Measurements from ENCODE around the gene DAB1. TPM values are rescaled to one million over a fixed set of nuclear protein-coding genes. Genes with fewer than 3 reads are reported as not detected.

The DAB1 gene
- total RNA-seq, 1 donor from 2014 or later, result 1.6 TPM

DNA sequence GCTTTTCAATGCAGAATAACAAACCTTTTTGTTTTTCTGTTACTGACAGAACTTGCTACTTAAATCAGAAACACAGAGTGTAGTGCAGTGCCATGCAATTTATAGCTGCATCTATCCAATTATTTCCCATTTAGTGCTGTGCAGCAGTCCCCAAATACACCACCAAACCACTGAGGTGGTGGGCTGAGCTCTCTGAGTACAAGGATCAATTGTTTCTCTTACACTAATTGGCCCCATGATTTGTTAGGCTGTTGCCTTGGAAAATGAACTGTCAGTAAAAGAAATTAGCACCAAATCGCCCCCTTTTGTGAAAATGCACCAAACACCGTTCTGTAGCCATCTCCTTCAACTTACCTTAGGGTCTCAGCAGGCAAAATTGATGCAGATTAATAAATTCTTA, 339.2 kb downstream of the DAB1 start:
- no peak for FAIRE-seq
- Mint-ChIP-seq H3K4me1 (ENCODE audit: low read depth, unreplicated experiment) (peaks cover 7% of the 10 kb centered on the region), H3K27ac (ENCODE audit: unreplicated experiment) (no peak overlapping the region), H3K36me3 (ENCODE audit: low read depth, unreplicated experiment) (no peaks in the 10 kb centered on the region), H3K4me3 (ENCODE audit: unreplicated experiment) (no peak overlapping the region), H3K9me3 (ENCODE audit: unreplicated experiment) (no peaks in the 10 kb centered on the region), H3K27me3 (ENCODE audit: low read depth, unreplicated experiment) (peaks cover 14% of the 10 kb centered on the region)
- Histone ChIP-seq H3K4me3 (ENCODE audit: insufficient read depth, low read depth, low read length) (no peak overlapping the region), H3K4me2 (ENCODE audit: low read length) (no peak overlapping the region), H3K4me1 (ENCODE audit: insufficient read depth, low read length) (no peaks in the 10 kb centered on the region), H3K9ac (ENCODE audit: low read length) (no peak overlapping the region), H3K9me3 (ENCODE audit: insufficient read depth, low read depth, low read length) (no peaks in the 10 kb centered on the region), H3K27ac (ENCODE audit: low read depth, low read length) (no peak overlapping the region), H4K20me1 (ENCODE audit: insufficient read depth, low read length) (no peaks in the 10 kb centered on the region), H3K36me3 (ENCODE audit: insufficient read depth, low read length) (no peaks in the 10 kb centered on the region), H3K79me2 (ENCODE audit: insufficient read depth, low read length) (no peaks in the 10 kb centered on the region), H2AFZ (ENCODE audit: low read depth, low read length) (no peak overlapping the region), H3K27me3 (ENCODE audit: insufficient read depth, low read length) (no peaks in the 10 kb centered on the region)
- no peak for TF ChIP-seq EZH2 (IDR thresholded peaks at IDR 0.05; ENCODE audit: insufficient read depth, low read length)
- TF ChIP-seq, protein P1, sequence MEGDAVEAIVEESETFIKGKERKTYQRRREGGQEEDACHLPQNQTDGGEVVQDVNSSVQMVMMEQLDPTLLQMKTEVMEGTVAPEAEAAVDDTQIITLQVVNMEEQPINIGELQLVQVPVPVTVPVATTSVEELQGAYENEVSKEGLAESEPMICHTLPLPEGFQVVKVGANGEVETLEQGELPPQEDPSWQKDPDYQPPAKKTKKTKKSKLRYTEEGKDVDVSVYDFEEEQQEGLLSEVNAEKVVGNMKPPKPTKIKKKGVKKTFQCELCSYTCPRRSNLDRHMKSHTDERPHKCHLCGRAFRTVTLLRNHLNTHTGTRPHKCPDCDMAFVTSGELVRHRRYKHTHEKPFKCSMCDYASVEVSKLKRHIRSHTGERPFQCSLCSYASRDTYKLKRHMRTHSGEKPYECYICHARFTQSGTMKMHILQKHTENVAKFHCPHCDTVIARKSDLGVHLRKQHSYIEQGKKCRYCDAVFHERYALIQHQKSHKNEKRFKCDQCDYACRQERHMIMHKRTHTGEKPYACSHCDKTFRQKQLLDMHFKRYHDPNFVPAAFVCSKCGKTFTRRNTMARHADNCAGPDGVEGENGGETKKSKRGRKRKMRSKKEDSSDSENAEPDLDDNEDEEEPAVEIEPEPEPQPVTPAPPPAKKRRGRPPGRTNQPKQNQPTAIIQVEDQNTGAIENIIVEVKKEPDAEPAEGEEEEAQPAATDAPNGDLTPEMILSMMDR (IDR thresholded peaks at IDR 0.05; ENCODE audit: insufficient read depth, low read depth, low read length), result no peak
- no peak for DNase-seq (ENCODE audit: low read depth)

GRCh38 chr1:57082711-57083439, 341.0 kb downstream of the DAB1 start:
- Mint-ChIP-seq H3K27ac (ENCODE audit: unreplicated experiment) (no peak overlapping the region), H3K4me3 (ENCODE audit: unreplicated experiment) (no peak overlapping the region), H3K4me1 (ENCODE audit: low read depth, unreplicated experiment) (no peaks in the 10 kb centered on the region), H3K9me3 (ENCODE audit: unreplicated experiment) (no peaks in the 10 kb centered on the region), H3K36me3 (ENCODE audit: low read depth, unreplicated experiment) (no peaks in the 10 kb centered on the region), H3K27me3 (ENCODE audit: low read depth, unreplicated experiment) (peaks cover 14% of the 10 kb centered on the region)
- Histone ChIP-seq H4K20me1 (ENCODE audit: insufficient read depth, low read length) (no peaks in the 10 kb centered on the region), H3K36me3 (ENCODE audit: insufficient read depth, low read length) (no peaks in the 10 kb centered on the region), H3K9me3 (ENCODE audit: insufficient read depth, low read depth, low read length) (no peaks in the 10 kb centered on the region), H3K4me3 (ENCODE audit: insufficient read depth, low read depth, low read length) (no peak overlapping the region), H3K27me3 (ENCODE audit: insufficient read depth, low read length) (no peaks in the 10 kb centered on the region), H3K9ac (ENCODE audit: low read length) (no peak overlapping the region), H2AFZ (ENCODE audit: low read depth, low read length) (no peak overlapping the region), H3K27ac (ENCODE audit: low read depth, low read length) (no peak overlapping the region), H3K4me1 (ENCODE audit: insufficient read depth, low read length) (no peaks in the 10 kb centered on the region), H3K4me2 (ENCODE audit: low read length) (no peak overlapping the region), H3K79me2 (ENCODE audit: insufficient read depth, low read length) (no peaks in the 10 kb centered on the region)
- FAIRE-seq (no peak), DNase-seq (ENCODE audit: low read depth) (no peak)
- TF ChIP-seq EZH2 (IDR thresholded peaks at IDR 0.05; ENCODE audit: insufficient read depth, low read length), result no peak
- TF ChIP-seq, protein P1 (IDR thresholded peaks at IDR 0.05; ENCODE audit: insufficient read depth, low read depth, low read length), result no peak

DNA sequence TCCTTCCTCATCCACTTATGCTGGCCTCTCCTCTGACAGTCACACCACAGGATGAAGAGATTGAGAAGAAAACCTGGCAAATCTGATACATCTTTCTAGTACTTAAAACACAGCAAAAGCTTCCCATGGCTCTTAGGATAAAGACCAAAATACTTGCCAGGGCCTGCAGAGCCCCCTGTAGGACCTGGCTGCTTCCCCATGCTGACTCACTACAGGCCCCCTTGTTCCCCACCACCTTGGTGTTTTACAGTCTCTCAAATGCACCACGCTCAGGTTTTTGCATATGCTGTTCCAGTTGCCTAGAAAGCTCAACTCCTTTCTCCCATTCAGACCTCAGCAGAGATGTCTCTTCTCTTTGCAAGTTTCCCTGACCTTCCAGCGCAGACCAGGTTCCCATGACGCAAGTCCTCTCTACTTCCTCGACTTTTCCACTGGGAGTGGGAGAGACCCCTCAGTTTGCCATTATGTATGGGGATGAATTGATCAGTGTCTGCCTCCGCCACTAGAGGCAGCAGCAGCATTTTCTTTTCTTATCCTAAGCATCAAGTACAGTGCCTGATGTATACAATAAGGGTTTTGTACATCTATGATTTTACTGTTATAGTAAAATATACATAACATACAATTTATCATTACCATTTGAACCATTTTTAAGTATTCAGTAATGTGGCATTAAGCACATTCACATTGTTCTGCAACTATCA, 344.3 kb downstream of the DAB1 start:
- no peak for FAIRE-seq

More for the DNA sequence above, 344.3 kb downstream of the DAB1 start:
- Histone ChIP-seq H3K4me1 (ENCODE audit: insufficient read depth, low read length) (no peaks in the 10 kb centered on the region), H3K27me3 (ENCODE audit: insufficient read depth, low read length) (no peaks in the 10 kb centered on the region), H3K36me3 (ENCODE audit: insufficient read depth, low read length) (no peaks in the 10 kb centered on the region), H3K9ac (ENCODE audit: low read length) (no peak overlapping the region), H3K4me3 (ENCODE audit: insufficient read depth, low read depth, low read length) (no peak overlapping the region), H4K20me1 (ENCODE audit: insufficient read depth, low read length) (no peaks in the 10 kb centered on the region), H3K4me2 (ENCODE audit: low read length) (no peak overlapping the region), H2AFZ (ENCODE audit: low read depth, low read length) (peak overlapping the region; percentile 17), H3K9me3 (ENCODE audit: insufficient read depth, low read depth, low read length) (no peaks in the 10 kb centered on the region), H3K79me2 (ENCODE audit: insufficient read depth, low read length) (no peaks in the 10 kb centered on the region), H3K27ac (ENCODE audit: low read depth, low read length) (no peak overlapping the region)
- Mint-ChIP-seq H3K4me1 (ENCODE audit: low read depth, unreplicated experiment) (no peaks in the 10 kb centered on the region), H3K9me3 (ENCODE audit: unreplicated experiment) (no peaks in the 10 kb centered on the region), H3K4me3 (ENCODE audit: unreplicated experiment) (no peak overlapping the region), H3K27me3 (ENCODE audit: low read depth, unreplicated experiment) (peaks cover 19% of the 10 kb centered on the region), H3K27ac (ENCODE audit: unreplicated experiment) (no peak overlapping the region), H3K36me3 (ENCODE audit: low read depth, unreplicated experiment) (no peaks in the 10 kb centered on the region)
- no peak for DNase-seq (ENCODE audit: low read depth)
- TF ChIP-seq EZH2 (IDR thresholded peaks at IDR 0.05; ENCODE audit: insufficient read depth, low read length), result no peak
- TF ChIP-seq, protein P1 (IDR thresholded peaks at IDR 0.05; ENCODE audit: insufficient read depth, low read depth, low read length), result peak; percentile 18

Data from astrocyte (in vitro differentiated cells and primary cell).